Epithelial cell of prostate (primary cell): Measurements from ENCODE around the gene RLF.
"Not testable (repeated sequence)": the region's sequence is repeated elsewhere in the genome, so short reads cannot be mapped to it uniquely, and the experiment has no call there.

Source experiments
- DNase-seq: peaks from one replicate; pipeline ENCODE4 v3.0.0-alpha.2; 2011; ENCODE audit warnings: low read depth, low spot score
- H3K27ac ChIP-seq: fragments of 450-650 bp; 2 replicates; pipeline ENCODE4 v1.5.1; 2017; ENCODE audit warnings: mild to moderate bottlenecking

RLF gene

DNA sequence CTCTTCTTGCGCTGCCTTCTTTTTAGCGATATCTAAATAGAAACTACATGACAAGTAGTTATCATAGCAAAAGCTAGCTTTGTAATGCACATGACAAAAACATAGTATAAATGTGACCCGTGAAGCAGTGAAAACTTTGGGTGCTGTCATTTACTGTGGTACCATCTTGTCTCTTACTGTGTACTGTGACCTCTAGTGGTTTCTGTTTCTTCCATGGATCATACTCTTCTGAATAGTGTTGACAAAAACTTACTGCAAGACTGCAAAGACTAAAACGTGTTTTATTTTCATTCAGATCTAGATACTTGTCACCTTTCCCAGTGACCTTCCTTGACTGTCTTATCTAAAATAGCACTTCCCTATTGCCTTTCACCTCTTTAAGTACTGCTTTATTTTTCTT lies 6.1 kb downstream of the RLF start:
- H3K27ac ChIP-seq: no peak overlapping the region
- DNase-seq: no peak

DNA sequence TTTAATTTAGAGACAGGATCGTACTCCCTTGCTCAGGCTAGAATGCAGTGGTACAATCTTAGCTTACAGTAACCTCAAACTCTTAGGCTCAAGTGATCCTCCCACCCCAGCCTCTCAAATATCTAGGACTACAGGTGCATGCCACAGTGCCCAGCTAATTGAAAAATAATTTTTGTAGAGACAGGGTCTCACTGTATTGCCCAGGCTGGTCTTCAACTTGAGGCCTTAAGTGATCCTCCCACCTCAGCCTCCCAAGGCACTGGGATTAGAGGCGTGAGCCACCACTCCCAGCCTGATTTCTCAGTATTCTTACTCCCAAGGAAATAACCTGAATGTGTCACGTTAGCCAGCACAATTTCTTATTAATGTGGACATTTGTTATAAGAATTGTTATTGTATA lies 9.8 kb downstream of the RLF start:
- no peak for DNase-seq
- H3K27ac ChIP-seq: no peak overlapping the region

DNA sequence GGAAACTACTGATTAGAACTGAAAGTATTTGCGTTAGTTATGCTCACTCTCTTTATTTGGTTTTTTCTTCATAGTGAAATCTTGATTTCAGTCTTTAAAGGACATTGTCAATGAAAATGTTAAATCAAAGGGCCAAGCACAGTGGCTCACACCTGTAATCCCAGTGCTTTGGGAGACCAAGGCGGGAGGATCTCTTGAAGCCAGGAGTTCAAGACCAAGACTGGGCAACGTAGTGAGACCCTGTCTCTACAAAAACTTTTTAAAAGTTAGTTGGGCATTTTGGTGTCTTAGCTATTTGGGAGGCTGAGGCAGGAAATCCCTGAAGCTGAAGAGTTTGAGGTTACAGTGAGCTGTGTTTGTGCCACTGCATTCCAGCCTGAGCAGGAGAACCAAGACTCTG lies 13.6 kb downstream of the RLF start:
- no peak overlapping the region for H3K27ac ChIP-seq
- DNase-seq: no peak

DNA sequence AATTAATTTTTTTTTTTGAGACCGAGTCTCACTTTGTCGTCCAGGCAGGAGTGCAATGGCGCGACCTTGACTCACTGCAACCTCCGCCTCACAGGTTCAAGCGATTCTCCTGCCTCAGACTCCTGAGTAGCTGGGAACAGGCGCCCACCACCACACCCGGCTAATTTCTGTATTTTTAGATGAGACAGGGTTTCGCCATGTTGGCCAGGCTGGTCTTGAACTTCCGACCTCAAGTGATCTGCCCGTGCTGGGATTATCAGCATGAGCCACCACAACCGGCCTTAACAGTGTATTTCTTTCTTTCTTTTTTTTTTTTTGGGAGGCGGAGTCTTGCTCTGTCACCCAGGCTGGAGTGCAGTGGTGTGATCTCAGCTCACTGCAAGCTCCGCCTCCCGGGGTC lies 15.8 kb downstream of the RLF start:
- not testable (repeated sequence) for H3K27ac ChIP-seq, DNase-seq

DNA sequence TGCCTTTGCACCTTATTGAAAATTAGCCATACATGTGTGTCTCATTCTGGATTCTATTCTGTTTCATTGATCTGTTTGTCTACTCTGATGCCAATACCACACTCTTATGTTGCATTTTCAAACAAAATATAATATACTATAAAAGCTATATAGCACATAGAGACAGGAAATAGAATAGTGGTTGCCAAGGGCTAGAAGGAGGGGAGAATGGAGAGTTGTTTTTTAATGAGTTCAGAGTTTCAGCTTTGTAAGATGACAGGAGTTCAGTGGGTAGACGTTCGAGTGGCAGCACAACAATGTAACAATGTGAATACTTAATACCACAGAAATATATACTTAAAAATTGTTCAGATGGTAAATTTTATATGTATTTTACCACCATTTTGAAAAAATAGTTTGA lies 17.0 kb downstream of the RLF start:
- H3K27ac ChIP-seq: no peak overlapping the region
- no peak for DNase-seq

DNA sequence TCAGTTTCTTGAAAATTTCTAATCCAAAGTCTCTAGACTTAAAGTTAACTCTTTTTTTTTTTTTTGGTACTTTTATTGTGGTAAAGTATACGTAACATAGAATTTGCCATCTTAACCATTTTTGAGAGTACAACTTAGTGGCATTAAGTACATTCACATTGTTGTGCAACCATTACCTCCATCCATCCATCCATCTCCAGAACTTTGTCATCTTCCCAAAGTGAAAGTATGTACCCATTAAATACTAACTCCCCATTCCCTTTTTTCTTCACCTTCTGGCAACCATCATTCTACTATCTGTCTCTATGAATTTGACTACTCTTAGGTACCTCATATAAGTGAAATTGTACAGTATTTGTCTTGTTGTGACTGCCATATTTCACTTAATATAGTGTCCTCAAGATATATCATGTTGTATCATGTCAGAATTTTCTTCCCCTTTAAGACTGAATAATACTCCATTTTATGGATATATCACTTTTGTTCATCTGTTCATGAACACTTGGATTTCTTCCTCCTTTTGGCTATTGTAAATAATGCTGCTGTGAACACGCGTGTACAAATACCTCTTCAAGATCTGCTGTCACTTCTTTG lies 18.4 kb downstream of the RLF start:
- no peak for DNase-seq
- no peak overlapping the region for H3K27ac ChIP-seq

DNA sequence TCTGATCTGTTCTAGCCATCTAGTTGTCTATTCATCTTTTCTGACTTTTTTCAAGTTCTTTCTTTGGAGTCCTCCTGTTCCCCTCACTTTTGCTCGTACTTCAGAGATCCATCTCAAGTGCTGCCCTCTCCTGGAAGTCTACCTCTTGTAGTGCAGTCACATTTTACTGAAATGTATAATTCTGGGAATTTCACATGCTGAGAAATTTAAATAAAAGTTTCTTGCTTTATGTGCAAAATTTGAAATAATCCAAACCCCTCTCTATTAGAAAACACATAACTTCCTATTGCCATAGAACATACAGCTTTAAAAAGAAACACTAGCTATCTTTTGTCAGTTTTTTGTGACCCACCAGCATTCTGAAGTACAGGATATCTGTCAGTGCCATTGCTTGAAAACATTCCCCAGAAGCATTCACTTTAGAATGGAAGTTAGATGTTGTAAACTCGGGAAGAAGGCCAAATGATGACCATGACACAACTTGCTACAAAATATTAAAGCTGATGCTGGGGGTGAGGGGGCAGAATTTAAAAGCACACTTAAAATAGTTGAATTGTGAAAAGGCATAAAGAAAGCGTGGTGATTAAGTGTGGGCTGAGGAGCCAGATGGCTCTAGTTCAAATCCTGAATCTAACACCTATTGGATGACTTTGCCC lies 22.0 kb downstream of the RLF start:
- no peak for DNase-seq
- no peak overlapping the region for H3K27ac ChIP-seq

DNA sequence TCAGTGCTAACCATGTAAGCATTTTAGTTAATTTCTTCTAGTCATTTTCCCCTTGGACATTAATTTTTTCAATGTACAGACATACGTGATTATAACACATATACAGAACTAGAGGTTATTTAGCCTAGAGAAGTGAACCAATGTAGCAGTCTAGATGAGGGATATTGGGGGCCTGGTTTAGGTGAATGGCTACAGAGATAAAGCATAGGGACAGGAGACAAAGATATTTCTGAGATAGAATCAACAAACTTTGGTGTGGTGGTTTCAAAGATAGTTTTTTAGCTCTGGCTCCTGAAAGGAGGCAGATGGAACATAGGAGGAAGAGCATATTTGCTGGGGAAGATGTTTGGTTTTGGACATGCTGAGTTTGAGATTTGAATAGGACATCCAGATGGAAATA lies 23.0 kb downstream of the RLF start:
- DNase-seq: no peak
- no peak overlapping the region for H3K27ac ChIP-seq

DNA sequence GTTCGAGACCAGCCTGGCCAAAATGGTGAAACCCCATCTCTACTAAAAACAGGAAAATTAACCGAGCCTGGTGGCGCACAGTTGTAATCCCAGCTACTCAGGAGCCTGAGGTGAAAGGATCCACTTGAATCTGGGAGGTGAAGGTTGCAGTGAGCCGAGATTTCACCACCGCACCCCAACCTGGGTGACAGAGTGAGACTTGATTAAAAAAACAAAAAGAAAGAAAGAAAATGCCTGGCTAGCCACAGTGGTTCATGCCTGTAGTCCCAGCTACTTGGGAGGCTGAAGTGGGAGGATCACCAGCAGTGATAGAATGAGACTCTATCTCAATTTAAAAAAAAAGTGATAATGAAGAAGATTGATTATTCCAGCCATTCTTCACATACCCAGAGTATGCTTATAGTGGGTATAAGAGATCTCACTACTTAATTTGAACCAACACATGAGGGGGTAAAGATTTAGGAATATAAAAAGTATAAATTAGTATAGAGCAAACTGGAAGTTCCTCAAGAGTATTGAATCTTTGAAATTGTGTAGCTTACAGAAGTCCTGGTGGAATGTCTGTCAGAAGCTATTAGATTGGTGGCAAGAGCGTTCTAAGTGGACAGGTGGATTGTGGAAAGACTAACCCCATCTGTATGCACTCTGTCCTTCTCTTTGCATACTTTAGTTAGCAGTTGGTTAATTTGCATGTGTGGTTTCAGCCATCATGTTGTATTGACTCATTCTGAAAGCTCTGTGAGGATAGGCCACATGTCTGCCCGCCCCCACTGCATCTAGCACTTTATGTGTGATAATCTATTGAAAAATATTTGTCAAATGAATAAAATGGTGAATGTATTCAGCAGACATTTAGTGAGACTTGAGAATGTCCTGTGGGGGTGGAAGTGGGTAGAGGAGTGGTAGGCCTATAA lies 25.0 kb downstream of the RLF start:
- no peak overlapping the region for H3K27ac ChIP-seq
- peak; percentile 29 for DNase-seq

DNA sequence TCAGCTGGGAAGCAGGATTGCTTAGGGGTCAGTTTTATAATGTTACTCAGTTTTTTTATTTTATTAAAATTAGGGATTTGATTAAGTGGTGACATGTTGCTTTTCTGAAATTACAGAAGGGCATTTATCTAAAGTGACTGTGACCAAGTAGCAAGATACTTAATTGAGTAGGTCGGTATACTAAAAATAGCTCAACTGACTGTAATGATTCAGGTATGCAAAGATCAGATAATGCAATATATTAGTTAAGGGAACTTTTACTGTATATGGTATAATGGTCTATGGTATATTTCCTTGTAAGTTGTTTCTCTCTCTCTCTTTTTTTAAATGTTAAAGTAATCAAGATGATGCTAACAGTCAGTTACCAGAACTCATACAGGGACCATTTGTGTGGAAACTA lies 26.2 kb downstream of the RLF start:
- no peak overlapping the region for H3K27ac ChIP-seq
- no peak for DNase-seq

DNA sequence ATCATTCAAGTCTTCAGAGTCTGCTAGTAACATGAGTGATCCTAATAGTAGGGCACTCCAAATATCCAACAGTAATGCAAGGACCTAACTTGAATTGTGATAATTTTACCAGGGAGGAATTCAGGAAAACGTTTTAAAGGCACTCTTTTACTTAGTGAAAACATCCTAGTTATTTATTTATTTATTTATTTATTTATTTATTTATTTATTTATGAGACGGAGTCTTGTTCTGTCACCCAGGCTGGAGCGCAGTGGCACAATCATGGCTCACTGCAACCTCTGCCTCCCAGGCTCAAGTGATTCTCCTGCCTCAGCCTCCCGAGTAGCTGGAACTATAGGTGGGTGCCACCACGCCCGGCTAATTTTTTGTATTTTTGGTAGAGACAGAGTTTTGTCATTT lies 33.5 kb downstream of the RLF start:
- not testable (repeated sequence) for DNase-seq, H3K27ac ChIP-seq

DNA sequence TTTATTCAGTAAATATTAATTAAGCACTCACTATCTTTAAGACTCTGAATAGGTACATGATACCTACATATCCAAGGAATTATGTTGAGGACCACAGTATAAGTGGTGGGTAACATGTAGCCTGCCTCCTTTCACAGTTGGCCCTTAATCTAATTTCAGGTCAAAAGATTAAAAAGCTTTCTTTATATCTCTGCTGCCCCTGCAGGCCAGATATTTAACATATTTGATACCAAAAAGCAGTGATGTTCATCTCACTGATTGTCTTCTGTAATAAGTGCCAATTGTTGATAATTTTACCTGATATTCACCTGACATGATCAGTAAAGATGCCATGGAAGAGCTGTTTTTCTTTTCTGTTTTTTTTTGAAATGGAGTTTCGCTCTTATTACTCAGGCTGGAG lies 36.5 kb downstream of the RLF start:
- no peak for DNase-seq

DNA sequence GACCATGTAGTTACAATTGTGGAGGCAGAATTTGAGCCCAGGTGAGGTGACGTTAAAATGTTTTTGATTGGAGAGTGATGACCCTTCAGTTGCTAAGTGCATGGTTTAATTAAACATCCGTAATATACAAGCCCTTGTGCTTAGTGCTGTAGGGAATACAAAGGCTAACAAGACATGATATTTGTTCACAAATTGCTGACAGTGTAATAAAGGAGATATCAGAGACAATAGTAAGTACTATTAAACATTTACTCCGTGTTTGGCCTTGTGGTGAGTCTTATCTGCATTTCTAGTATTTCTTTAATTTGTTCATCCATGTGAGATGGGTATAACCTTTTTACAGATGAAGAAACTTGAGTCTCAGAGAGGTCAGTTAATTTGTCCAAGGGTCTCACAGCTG lies 37.9 kb downstream of the RLF start:
- no peak overlapping the region for H3K27ac ChIP-seq
- DNase-seq: no peak

More for the DNA sequence above, 36.5 kb downstream of the RLF start:
- H3K27ac ChIP-seq: no peak overlapping the region

DNA sequence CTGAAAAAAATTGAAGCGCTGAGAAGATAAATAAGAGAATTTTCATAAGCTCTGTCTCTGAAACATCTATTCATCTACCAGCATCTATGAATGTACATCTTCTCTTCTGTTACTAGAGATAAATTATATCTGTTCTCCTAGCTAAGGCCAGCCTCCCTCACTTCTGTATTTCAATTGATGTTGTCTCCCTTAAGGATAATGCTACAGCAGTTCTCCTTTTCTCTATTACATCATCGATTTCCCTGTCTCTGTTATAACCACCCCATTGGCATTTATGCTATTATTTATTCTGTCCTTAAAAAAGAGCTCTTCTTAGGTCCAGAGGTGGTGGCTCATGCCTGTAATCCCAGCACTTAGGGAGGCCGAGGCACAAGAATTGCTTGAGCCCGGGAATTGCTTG lies 43.7 kb downstream of the RLF start:
- H3K27ac ChIP-seq: no peak overlapping the region
- no peak for DNase-seq

DNA sequence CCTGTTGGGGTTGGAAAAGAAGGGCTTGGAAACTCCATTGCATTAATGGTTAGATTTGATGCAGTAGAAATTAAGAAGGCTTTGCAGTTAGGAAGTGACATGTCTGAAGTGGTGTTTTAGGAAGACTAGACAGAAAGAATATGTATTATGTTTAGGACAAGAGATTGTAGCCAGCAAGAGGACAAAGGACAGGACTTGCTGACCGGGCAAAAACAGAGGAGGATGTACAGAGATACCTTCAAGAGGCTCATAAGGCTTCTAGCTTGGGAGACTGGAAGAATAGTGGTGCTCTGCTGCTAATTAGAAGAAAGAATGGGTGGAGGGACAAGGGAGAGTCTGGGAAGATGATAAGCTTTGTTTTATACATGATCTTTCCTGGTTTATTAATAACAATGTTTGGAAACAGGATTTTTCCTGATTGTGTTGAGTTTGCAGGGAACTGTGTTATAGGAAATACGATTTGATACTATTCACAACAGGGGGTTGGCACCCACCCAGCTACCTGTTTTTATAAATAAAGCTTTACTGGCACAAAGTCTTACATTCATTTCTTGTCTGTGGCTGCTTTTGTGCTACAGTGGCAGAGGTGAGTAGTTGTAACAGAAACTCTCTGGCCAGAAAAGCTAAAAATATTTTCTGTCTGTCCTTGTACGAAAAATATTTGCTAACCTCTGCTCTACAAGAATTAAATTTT lies 49.5 kb downstream of the RLF start:
- no peak overlapping the region for H3K27ac ChIP-seq
- DNase-seq: no peak

DNA sequence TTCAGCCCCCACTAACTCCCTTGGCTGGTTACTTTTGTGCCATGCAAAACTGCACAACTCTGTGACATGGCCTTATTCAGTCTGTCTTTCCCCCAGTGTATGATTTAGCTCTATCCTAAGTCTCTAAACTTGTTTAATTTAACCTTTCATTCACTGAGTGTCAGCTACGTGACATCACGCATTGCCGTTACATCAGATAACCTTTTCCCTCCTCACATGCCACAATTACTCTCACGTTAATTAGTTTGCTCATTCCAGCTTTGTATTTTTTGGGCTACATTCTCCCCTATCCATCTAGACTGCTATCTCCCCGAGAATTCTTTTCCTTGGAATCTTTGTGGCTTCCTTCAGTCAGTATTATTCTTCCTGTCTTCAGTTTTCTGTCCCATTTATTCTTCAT lies 57.1 kb downstream of the RLF start:
- no peak for DNase-seq
- H3K27ac ChIP-seq: no peak overlapping the region

DNA sequence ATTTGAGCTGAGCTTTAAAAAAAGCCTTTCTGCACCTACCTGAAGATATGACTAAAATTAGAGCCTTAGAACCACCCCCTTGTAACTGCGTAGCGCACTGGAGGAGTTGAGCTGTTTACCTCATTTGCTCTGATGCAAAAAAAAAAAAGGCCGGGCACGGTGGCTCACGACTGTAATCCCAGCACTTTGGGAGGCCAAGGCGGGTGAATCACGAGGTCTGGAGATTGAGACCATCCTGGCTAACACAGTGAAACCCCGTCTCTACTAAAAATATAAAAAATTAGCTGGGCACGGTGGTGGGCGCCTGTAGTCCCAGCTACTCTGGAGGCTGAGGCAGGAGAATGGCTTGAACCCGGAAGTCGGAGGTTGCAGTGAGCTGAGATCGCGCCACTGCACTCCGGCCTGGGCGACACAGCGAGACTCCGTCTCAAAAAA lies 60.3 kb downstream of the RLF start:
- not testable (repeated sequence) for DNase-seq, H3K27ac ChIP-seq

DNA sequence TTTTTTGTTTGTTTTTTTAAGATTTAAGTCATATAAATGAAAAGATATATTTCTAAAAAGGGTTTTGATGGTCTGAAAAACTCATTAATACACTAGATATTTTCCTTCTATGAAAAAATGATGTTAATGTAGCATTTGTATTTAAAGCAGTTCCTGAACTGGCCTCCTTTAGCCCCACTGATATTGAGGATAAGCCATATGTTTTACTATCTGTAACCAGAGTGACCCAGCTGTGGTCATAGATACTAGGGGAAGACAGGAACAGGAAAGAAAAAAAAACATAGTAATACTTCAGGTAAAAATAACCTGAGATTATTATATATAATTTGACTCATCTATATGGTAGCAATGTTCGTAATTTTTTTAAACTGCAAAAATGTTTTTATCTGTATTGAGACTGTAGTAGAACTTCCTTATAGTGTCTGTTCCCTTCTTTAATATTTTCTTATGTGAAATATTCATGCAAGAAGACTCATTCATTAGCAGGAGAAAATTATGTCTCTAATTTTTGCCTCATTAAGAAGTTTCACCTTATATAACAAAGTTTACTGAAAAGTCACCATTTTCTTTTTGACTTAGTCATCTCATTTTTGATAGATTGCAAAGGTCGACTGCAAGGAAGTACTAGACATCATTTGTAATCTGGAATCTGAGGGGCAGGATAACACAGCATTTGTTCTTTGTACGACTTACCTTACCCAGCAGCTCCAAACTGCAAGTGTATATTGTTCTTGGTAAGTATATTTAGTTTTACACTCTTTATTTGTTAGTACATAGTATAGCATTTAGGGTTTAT lies 61.0 kb downstream of the RLF start:
- DNase-seq: no peak
- no peak overlapping the region for H3K27ac ChIP-seq

DNA sequence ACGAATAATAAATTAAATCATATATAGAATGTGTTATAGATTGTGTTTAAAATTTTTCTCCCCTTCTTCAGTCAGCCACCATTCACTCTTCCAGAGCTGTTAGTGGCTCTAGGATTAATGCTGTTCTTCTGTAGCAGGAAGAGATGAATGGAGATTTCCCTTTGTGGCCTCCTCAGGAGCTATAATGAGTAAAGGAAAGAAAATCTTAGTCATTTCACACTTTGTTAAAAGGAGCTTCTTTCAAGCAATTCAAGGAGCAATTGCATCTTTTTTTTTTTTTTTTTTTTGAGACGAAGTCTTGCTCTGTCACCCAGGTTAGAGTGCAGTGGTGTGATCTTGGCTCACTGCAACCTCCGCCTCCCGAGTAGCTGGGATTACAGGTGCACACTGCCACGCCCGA lies 62.9 kb downstream of the RLF start:
- no peak for DNase-seq

DNA sequence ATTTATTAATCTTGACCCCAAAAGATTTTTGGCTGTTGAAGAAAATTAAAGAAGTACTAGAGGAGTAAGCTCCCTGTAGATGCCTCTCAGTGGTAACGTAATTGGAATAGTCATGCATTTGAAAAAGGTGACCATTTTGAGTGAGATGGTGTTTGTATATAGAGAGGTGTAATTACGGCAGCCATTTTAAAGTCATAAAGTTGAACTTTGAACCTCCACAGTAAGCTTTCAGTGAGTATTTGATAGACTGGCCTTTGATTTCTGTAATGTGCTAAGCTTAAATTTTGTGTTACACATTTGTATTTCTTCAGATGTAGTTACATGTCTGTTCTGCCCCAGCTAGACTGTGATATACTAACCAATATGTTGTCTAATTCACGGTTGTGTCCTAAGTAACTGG lies 65.0 kb downstream of the RLF start:
- no peak for DNase-seq
- no peak overlapping the region for H3K27ac ChIP-seq

More for the DNA sequence above, 62.9 kb downstream of the RLF start:
- no peak overlapping the region for H3K27ac ChIP-seq
